H7 (cell line): Measurements from ENCODE around the gene CDH20. TPM values are rescaled to one million over a fixed set of nuclear protein-coding genes. Genes with fewer than 3 reads are reported as not detected.

Experiments
- DNase-seq: peaks from one replicate; pipeline ENCODE4 v3.0.0; 2012
- H3K27me3 ChIP-seq: 2 replicates; pipeline ENCODE4 v1.6.0; 2011; ENCODE audit warnings: mild to moderate bottlenecking, low read length; ENCODE audit not compliant: control insufficient read depth, insufficient read depth
- H3K36me3 ChIP-seq: replicated peaks from 2 replicates; pipeline ENCODE4 v1.5.1; 2011; ENCODE audit warnings: low read length; ENCODE audit not compliant: control insufficient read depth, insufficient read depth
- H3K4me3 ChIP-seq: 2 replicates; pipeline ENCODE4 v1.5.1; 2011; ENCODE audit warnings: low read depth, mild to moderate bottlenecking, control low read depth, low read length, moderate library complexity; ENCODE audit not compliant: insufficient read depth
- total RNA-seq: library from RNA; depleted of rRNA; stranded (reverse); fragments of >200 nt; shearing (Covaris generic); gene quantifications from 2 replicates; pipeline ENCODE4 v1.2.3, GENCODE V29; 2014

Gene CDH20
- total RNA-seq, 1 experiment from 2014 or later, result 0.31 TPM

DNA sequence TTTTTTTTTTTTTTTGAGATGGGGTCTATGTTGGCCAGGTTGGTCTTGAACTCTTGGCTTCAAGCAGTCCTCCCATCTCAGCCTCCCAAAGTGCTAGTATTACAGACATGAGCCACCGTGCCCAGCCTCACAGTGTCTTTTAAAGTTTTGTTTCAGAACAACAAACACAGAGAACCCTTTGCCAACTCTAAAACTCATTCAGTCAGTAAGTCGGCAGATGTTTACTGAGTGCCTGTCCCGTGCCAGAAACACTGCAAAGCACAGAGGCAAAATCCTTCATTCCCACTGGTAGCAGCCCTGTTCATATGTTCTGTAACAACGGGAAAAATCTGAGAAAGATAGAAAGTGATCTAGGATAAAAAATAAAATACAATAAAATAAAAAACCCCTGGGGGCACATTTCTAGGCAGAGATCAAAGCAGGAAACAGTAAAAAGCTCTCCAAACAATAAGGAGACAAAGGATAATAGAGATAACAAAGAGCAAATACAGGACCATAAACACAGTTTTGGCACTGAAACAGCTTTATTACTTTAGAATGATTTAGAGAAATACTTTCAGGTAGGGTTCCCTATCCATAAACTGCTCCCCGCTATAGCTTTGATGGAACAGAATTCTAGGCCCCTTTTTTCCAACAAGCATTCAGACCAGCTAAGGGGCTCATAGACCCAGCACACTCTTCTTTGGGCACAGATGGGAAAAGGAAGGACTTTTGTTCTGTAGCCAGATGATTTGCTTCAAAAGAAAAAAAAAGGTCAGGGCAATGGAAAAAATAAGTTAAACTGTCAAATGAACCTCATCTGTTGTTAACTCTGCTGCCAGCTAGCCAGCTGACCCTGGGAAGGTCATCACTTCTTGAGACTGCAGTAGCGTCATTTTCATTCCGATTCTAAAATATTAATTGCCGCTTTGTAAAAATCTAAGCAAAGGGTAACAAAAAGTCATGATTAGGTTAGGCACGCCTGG is 212.3 kb downstream of the CDH20 start:
- Histone ChIP-seq H3K4me3 (no peak overlapping the region), H3K27me3 (no peaks in the 10 kb centered on the region), H3K36me3 (no peaks in the 10 kb centered on the region)
- no peak for DNase-seq

DNA sequence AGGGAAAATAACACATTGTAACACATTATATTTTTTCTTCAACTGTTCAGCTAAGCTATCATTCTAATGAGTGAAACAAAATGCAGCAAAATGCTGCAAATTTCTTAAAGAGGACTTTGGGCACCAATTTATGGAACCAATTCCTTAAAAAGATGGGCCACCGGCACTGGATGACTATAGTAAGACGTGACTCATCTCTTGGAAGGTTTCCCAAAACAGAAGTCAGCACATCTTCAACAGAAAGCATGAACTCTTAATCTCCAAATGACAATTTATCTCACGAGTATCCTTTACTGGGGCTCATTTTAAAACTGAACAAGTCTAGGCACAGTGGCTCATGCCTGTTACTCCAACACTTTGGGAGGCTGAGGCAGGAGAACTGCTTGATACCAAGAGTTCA is 213.4 kb downstream of the CDH20 start:
- no peaks in the 10 kb centered on the region for H3K27me3 ChIP-seq
- no peak overlapping the region for H3K4me3 ChIP-seq
- no peak for DNase-seq
- no peaks in the 10 kb centered on the region for H3K36me3 ChIP-seq

- Histone ChIP-seq H3K36me3 (no peaks in the 10 kb centered on the region), H3K4me3 (no peak overlapping the region), H3K27me3 (no peaks in the 10 kb centered on the region)
- no peak for DNase-seq
Measured at GRCh38 chr18:61549416-61549815, 216.2 kb downstream of the CDH20 start.

GRCh38 chr18:61549889-61550288 is 216.7 kb downstream of the CDH20 start:
- no peak overlapping the region for H3K4me3 ChIP-seq

DNA sequence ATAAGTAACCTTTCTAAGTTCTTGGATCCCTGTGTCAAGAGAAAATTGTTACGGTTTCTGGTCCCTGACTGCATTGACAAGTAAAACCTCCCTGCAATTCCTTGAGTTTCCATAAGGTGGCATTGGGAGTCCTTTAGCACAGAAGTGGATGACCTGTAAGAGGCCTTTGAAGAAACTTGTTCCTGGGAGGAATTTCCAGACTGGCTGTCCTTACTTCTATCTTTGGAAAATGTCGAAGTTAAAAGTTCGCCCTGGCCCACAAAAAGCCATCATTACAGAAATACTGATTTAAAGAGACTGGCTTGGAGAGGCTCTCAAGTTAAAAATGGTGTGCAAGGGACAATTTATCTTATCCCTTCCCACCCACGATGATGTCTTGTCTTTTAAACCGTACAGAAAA is 218.4 kb downstream of the CDH20 start:
- DNase-seq, result peak; percentile 78
- Histone ChIP-seq H3K36me3 (no peaks in the 10 kb centered on the region), H3K4me3 (no peak overlapping the region), H3K27me3 (no peaks in the 10 kb centered on the region)

More at GRCh38 chr18:61549889-61550288, 216.7 kb downstream of the CDH20 start:
- H3K27me3 ChIP-seq, result no peaks in the 10 kb centered on the region
- no peaks in the 10 kb centered on the region for H3K36me3 ChIP-seq
- DNase-seq, result no peak

- Histone ChIP-seq H3K4me3 (no peak overlapping the region), H3K36me3 (no peaks in the 10 kb centered on the region), H3K27me3 (no peaks in the 10 kb centered on the region)
- no peak for DNase-seq
Measured at GRCh38 chr18:61553045-61553659, 219.9 kb downstream of the CDH20 start.

- Histone ChIP-seq H3K36me3 (no peaks in the 10 kb centered on the region), H3K27me3 (no peaks in the 10 kb centered on the region), H3K4me3 (no peak overlapping the region)
- peak; percentile 22 for DNase-seq
Measured at GRCh38 chr18:61554117-61554776, 221.0 kb downstream of the CDH20 start.

DNA sequence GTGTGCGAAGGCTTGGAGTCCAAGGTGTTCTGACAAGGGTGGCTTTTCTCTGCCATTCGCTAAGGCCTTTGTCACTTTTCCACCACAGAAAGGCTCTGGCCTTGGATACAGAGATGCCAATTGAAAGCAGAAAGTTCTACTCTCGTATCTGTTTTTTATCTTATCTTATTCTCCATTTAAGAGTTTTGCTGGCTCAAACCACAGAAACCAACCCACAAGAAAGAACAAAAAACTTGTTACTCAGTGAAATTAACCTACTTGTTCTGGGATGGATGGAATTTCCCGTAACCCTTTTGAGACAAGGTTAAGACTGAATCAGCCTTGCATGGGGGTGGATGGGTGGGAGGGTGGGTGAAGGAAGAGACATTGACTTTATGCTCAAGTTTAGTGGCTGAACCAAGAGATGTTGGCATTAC is 221.7 kb downstream of the CDH20 start:
- Histone ChIP-seq H3K27me3 (no peaks in the 10 kb centered on the region), H3K4me3 (no peak overlapping the region), H3K36me3 (no peaks in the 10 kb centered on the region)
- DNase-seq, result no peak

DNA sequence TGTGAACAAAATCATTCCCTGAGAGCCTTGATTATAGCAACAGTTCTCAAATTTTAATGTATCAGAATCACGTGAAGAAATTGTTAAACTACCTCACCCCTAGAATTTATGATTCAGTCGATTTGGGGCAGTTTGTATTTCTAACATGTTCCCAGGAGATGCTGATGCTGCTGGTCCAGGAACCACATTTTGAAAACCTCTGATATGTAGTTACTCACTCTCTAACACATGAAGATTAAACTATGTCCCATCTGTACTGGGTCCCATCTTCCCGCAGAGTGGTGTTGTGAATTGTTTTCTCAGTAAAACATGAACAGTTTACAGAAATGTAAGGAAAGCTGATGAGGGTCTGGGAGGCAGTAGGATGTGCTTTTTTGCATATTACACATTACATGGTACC is 223.1 kb downstream of the CDH20 start:
- H3K36me3 ChIP-seq, result no peaks in the 10 kb centered on the region
- DNase-seq, result no peak
- no peak overlapping the region for H3K4me3 ChIP-seq
- H3K27me3 ChIP-seq, result no peaks in the 10 kb centered on the region

DNA sequence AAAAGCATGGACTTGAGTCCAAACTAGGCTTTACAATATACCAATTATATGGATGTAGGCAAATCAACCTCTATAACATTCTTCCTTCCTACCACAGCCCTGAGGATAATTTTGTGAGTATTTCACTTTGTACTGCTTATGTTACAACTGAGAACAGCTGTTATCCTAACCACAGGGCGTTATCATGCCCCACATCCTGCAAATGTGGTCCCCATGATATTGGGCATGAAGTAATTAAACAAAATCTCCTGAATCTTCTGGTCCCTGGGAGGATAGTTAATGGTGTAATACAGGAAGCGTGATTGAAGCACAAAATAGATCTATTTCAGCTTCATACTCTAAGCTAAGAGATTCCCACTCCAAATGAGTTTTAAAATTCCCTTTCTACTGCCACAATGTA is 223.6 kb downstream of the CDH20 start:
- Histone ChIP-seq H3K36me3 (no peaks in the 10 kb centered on the region), H3K4me3 (no peak overlapping the region), H3K27me3 (no peaks in the 10 kb centered on the region)
- no peak for DNase-seq

DNA sequence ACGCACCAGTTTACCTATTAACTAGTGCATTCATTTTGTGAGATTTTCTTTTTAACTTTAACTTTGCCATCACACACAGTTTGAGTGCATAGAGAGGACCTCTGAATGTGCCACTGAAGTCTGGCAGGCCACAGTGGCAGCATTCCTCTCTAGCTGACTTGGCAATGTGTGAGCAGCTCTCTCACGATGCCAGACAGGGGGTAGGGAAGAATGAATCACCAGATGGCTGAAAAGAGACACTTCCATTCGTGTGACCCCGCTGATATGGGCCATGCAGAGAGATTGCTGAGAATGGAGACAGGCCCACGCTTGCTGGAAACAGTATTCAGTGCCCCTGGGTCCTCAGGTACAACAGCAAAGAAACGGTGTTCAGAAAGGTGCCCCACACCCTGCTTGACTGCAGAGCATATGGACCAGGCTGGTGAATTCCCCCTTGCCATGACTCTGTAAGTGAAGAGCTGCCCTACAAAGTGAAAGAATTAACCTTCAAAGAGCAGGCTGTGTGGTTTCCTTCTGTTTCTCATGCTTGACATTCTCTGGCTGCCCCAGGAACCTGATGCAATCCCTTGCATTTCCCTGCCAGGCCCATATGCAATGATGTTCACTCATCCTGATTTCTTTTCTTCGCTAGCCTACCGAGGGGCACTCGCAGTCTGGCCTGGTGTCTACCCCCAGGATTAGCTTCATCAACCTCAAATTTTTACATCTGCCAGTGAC is 236.1 kb downstream of the CDH20 start:
- DNase-seq, result no peak
- Histone ChIP-seq H3K36me3 (no peaks in the 10 kb centered on the region), H3K27me3 (no peaks in the 10 kb centered on the region), H3K4me3 (no peak overlapping the region)

- Histone ChIP-seq H3K27me3 (no peaks in the 10 kb centered on the region), H3K36me3 (no peaks in the 10 kb centered on the region), H3K4me3 (no peak overlapping the region)
- no peak for DNase-seq
Measured at GRCh38 chr18:61570070-61570469, 236.8 kb downstream of the CDH20 start.

DNA sequence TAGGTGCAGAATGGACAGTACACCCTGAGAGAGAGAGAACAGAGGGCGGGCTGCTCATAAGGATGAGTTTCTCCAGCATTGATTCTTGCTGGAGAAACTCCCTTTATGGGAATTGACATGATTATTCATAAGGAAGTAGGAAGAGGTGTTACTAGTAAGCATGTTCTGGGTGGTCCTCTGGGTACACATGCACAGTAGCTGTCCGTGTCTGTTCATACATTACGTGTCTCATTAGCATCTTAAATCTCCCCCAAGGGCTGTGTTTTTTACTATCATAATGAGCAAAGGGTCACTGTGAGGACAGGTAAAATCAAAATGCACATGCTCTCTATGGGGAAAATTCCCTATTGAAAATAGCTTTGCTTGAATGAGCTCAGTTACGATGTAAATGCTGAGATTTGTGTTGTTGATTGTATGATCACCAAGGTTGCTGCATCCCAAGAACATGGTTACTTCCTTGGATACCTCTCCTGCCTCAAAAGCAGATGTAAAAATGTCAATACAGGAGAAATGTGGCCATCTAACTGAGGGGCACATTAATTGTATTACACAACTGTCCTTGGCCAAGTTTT is 238.9 kb downstream of the CDH20 start:
- Histone ChIP-seq H3K27me3 (no peaks in the 10 kb centered on the region), H3K4me3 (no peak overlapping the region), H3K36me3 (no peaks in the 10 kb centered on the region)
- no peak for DNase-seq

DNA sequence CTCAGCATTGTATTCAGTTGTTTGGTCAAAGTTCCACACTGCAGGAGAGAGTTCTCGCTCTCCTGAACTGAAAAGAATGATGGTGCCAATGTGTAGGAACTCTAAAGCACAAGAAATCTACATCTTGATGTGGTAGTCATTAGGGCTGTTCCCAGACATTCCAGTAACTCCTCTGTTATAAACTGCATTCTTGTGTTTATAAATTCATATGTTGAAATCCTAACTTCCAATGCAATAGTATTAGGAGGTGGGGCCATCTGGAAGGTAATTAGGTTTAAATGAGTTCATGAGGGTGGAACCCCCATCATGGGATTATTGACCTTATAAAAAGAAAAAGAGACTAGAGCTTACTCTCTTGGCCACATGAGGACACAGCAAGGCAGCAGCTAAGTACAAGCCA is 239.6 kb downstream of the CDH20 start:
- no peak overlapping the region for H3K4me3 ChIP-seq

More for the DNA sequence above, 239.6 kb downstream of the CDH20 start:
- Histone ChIP-seq H3K27me3 (no peaks in the 10 kb centered on the region), H3K36me3 (no peaks in the 10 kb centered on the region)
- no peak for DNase-seq
